Measurements from ENCODE around the gene SIRT2.
"Not testable (repeated sequence)": the region's sequence is repeated elsewhere in the genome, so short reads cannot be mapped to it uniquely, and the experiment has no call there.

SIRT2 gene

GRCh38 chr19:38842439-38843174 lies 56.8 kb downstream of the SIRT2 start:
- DNase-seq: peak; percentile 54

DNA sequence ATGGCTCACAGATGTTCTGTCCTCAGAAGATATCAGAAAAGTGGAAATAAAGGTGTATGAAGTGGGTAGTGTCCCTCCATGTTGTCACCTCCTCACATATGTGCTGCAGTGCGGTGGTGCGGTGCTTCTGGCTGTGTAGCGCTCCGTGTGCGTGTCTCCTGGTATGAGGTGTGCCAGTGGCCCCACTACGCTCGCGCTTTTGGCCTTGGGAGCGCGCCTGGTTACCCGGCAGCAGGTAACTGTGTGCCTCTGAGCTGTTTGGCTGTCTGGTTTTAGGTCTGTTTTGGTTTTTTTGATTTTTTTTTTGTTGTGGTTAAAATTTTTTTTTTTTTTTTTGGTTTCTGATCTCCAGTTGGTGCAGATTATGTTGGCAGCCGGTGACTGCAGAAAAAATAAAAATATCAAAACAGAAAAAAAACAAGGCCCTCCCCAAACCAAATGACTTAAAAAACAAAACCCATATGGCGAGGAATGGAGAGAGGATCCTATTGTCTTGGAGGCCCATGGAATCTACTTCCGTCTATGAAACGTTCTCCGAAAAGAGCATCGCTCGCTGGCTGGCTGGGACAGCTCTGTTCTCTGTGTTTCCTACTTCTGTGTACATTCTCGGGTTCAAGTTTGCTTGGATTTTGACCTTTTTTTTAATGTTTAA lies 57.5 kb downstream of the SIRT2 start:
- peak; percentile 42 for DNase-seq

GRCh38 chr19:38841180-38841766 lies 58.1 kb downstream of the SIRT2 start:
- DNase-seq: no peak

- DNase-seq: no peak
These were observed 58.8 kb downstream of the SIRT2 start for GRCh38 chr19:38840583-38840968.

GRCh38 chr19:38839816-38840582 lies 59.4 kb downstream of the SIRT2 start:
- DNase-seq: no peak

DNA sequence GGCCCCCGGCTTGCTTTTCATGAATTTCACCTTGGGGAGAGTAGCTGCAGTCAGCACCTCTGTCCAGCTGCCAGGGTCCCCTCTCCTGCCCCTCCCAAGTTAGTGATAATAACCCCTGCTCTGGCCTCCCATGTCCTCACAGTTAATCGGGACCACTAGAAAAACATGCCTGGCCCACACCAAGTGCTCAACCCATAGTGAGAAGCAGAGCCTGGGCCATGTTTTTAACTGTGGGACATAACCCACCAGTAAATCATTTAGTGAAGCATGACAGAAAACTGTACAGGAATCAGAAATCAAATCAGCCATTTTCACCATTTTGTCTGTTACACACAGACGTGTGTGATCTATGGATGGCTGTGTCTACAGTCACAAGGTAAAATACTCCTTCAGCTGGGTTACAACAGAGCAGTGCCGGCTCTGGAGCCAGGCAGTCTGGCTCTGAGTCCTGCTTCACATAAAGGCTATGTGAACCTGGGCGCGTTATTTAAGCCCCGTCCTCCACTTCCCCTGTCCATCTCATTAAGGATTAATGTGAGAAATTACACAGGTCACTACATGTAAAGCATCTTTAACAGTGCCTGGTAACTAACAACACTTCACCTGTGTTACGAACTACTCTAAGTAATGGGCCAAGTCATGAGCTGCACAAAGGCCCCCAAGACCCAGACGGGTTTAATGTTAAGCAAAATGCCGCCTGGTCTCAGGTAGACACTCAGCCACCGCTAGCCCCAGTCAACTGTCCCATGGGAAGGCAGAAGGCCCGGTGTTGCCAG lies 60.2 kb downstream of the SIRT2 start:
- no peak for DNase-seq

- peak; percentile 55 for DNase-seq
These were observed 61.0 kb downstream of the SIRT2 start for GRCh38 chr19:38838208-38838985.

- no peak for DNase-seq
These were observed 61.7 kb downstream of the SIRT2 start for GRCh38 chr19:38837656-38838121.

GRCh38 chr19:38836983-38837626 lies 62.3 kb downstream of the SIRT2 start:
- DNase-seq: no peak

DNA sequence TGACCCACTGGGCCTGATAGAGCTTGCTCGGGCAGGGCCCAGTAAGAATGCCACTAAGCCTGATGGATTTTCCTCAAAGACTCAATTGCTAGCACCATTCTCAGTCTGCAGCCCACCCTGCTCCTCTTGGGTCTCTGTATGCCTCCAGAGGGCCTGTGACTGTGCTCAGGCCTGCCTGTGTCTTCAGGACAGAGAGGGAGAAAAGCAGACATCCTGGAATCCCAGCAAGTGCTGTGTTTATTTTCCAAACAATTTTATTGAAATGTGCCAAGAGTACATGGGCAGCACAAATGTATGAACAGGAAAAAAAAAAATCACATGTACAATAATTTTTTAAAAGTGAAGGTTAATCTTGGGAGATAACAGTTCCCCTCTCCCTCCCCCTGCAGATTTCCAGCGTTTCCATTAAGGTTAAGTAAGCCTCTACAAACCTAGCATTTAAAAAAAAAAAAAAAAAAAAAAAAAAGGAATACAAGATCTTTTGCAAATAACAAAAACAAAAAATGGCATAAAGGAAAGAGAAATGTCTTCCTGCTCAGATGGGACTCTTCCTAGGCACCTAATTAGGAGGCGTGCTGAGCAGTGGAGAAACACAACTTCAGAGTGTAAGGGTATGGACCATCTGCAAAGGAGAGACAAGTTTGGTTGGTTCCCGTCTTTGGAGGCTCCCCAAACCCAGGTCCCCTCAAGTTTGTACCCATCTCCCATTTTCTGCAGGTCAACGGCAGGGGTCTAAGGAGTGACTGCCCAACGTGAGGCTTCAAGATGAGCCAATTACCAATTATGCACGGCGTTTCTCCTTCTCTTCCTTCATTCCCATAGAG lies 63.0 kb downstream of the SIRT2 start:
- no peak for DNase-seq

GRCh38 chr19:38834590-38834989 lies 64.8 kb downstream of the SIRT2 start:
- no peak for DNase-seq

DNA sequence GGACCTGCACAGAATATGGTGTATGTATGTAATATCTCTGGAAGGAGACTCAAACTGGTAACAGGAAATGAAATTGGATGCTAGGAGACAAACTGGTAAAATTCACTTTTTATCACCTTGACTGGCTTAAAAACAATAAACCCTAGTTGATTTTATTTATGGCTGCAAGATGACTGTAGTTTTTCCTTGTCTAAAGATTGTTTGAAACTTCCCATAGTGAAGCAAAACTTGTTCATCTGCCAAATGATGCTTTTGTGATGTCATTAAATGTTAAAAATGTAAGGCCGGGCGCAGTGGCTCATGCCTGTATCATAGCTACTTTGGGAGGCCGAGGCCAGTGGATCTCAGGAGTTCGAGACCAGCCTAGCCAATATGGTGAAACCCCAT lies 65.3 kb downstream of the SIRT2 start:
- DNase-seq: no peak

- no peak for DNase-seq
These were observed 66.4 kb downstream of the SIRT2 start for GRCh38 chr19:38833092-38833425.

- no peak for DNase-seq
These were observed 68.2 kb downstream of the SIRT2 start for GRCh38 chr19:38831142-38831605.

DNA sequence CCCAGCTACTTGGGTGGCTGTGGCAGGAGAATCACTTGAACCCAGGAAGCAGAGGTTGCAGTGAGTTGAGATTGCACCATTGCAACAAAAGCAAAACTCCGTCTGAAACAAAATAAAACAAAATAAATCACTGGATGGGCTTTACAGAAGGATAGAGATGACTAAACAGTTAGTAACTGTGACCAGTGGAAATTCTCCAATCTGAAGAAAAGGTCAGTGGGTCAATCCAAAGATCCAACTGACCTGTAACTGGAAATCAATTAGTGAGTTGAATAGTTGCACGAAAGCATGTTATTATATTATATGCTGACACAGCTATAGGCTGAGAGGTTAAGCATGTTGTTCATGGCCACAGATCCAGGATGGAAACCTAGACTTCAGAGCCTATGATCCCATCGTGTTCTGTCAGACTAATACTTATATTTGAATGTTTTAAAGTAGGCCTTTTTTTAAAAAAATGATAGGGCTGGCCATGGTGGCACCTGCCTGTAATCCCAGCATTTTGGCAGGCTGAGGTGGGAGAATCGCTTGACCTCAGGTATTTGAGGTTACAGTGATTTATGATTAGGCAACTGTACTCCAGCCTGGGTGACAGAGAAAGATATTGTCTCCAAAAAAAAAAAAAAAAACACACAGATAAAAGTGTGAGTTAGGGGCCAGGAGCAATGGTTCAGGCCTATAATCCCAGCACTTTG lies 69.2 kb downstream of the SIRT2 start:
- no peak for DNase-seq

GRCh38 chr19:38829203-38829602 lies 70.2 kb downstream of the SIRT2 start:
- not testable (repeated sequence) for DNase-seq
